Loucy (cell line): ENCODE results near the gene DEFB127.
"Not testable (repeated sequence)": the region's sequence is repeated elsewhere in the genome, so short reads cannot be mapped to it uniquely, and the experiment has no call there.

Experiments
- H2AFZ ChIP-seq: fragments of 200-600 bp; sonication (generic); 2 replicates; pipeline ENCODE4 v1.6.0; 2016; ENCODE audit warnings: antibody characterized with exemption, mild to moderate bottlenecking, low read length, moderate library complexity
- H3F3A ChIP-seq: fragments of 200-600 bp; 2 replicates; pipeline ENCODE4 v1.6.0; 2016; ENCODE audit warnings: antibody characterized with exemption, low read depth, mild to moderate bottlenecking
- H3K27me3 ChIP-seq: fragments of 200-600 bp; sonication (generic); 2 replicates; pipeline ENCODE4 v1.6.1; 2014; ENCODE audit warnings: low read length, mild to moderate bottlenecking; ENCODE audit not compliant: insufficient read depth, poor library complexity, severe bottlenecking
- H3K36me3 ChIP-seq: fragments of 200-600 bp; sonication (generic); 2 replicates; pipeline ENCODE4 v1.6.1; 2016; ENCODE audit warnings: low read length; ENCODE audit not compliant: insufficient read depth
- H3K4me1 ChIP-seq: fragments of 200-600 bp; sonication (generic); 2 replicates; pipeline ENCODE4 v1.5.1; 2014; ENCODE audit warnings: low read length, mild to moderate bottlenecking; ENCODE audit not compliant: insufficient read depth, poor library complexity, severe bottlenecking
- H3K4me2 ChIP-seq: fragments of 200-600 bp; sonication (generic); 2 replicates; pipeline ENCODE4 v1.6.0; 2014; ENCODE audit warnings: antibody characterized with exemption, low read length, low read depth, mild to moderate bottlenecking; ENCODE audit not compliant: poor library complexity, severe bottlenecking
- H3K4me3 ChIP-seq: fragments of 200-600 bp; sonication (generic); 2 replicates; pipeline ENCODE4 v1.5.1; 2014; ENCODE audit warnings: low read length, mild to moderate bottlenecking, mixed read lengths; ENCODE audit not compliant: poor library complexity, severe bottlenecking
- H3K79me2 ChIP-seq: fragments of 200-600 bp; sonication (generic); 2 replicates; pipeline ENCODE4 v1.6.1; 2014; ENCODE audit warnings: low read length; ENCODE audit not compliant: insufficient read depth
- H3K9ac ChIP-seq: fragments of 200-600 bp; sonication (generic); 2 replicates; pipeline ENCODE4 v1.6.0; 2014; ENCODE audit warnings: mild to moderate bottlenecking, low read depth, low read length, moderate library complexity; ENCODE audit not compliant: poor library complexity, severe bottlenecking
- H3K9me2 ChIP-seq: fragments of 200-600 bp; sonication (generic); replicated peaks from 2 replicates; pipeline ENCODE4 v1.6.1; 2016; ENCODE audit warnings: low read depth, low read length, mixed read lengths
- H3K9me3 ChIP-seq: fragments of 200-600 bp; sonication (generic); 2 replicates; pipeline ENCODE4 v1.6.1; 2014; ENCODE audit warnings: mild to moderate bottlenecking, antibody characterized with exemption, low read length, low read depth; ENCODE audit not compliant: insufficient read depth
- H4K20me1 ChIP-seq: fragments of 200-600 bp; sonication (generic); 2 replicates; pipeline ENCODE4 v1.6.0; 2014; ENCODE audit warnings: antibody characterized with exemption, low read length, mild to moderate bottlenecking; ENCODE audit not compliant: insufficient read depth, poor library complexity, severe bottlenecking
- CTCF ChIP-seq: fragments of 200-600 bp; sonication (generic); conservative IDR thresholded peaks from 2 replicates; pipeline ENCODE4 v1.5.1; 2014; ENCODE audit warnings: mild to moderate bottlenecking, antibody characterized with exemption, low read length
- EZH2phosphoT487 ChIP-seq: fragments of 200-600 bp; IDR thresholded peaks from 2 replicates; pipeline ENCODE4 v1.6.1; 2018; ENCODE audit warnings: antibody characterized with exemption, mild to moderate bottlenecking, moderate library complexity, borderline replicate concordance

DEFB127 gene

GRCh38 chr20:157154-157553 lies at the start of gene DEFB127:
TSS of gene DEFB127 (plus strand) at chr20:157454. CDS start at chr20:157545, 91 bp downstream.
- Histone ChIP-seq H3K27me3 (no peaks in the 10 kb centered on the region), H3K9ac (no peak within 1 kb of the TSS), H3K9me2 (no peaks in the 10 kb centered on the region), H3K79me2 (no peaks in the 10 kb centered on the region), H4K20me1 (no peaks in the 10 kb centered on the region), H2AFZ (no peak within 1 kb of the TSS), H3K36me3 (no peaks in the 10 kb centered on the region), H3K4me3 (no peak within 1 kb of the TSS), H3K4me1 (no peaks in the 10 kb centered on the region), H3K4me2 (no peak within 1 kb of the TSS), H3K9me3 (no peaks in the 10 kb centered on the region), H3F3A (no peaks in the 10 kb centered on the region)
- TF ChIP-seq EZH2phosphoT487 = no peak
- no peak for TF ChIP-seq CTCF

- H3K36me3 ChIP-seq = no peaks in the 10 kb centered on the region
- H3K27me3 ChIP-seq = no peaks in the 10 kb centered on the region
- H3K9ac ChIP-seq = no peak overlapping the region
- H3K4me2 ChIP-seq = no peak overlapping the region
- no peaks in the 10 kb centered on the region for H3K79me2 ChIP-seq
- TF ChIP-seq CTCF (no peak), EZH2phosphoT487 (no peak)
- no peak overlapping the region for H2AFZ ChIP-seq
- no peak overlapping the region for H3K4me3 ChIP-seq
- no peaks in the 10 kb centered on the region for H3K9me2 ChIP-seq
- H4K20me1 ChIP-seq = no peaks in the 10 kb centered on the region
- H3K4me1 ChIP-seq = no peaks in the 10 kb centered on the region
- H3K9me3 ChIP-seq = peaks cover 26% of the 10 kb centered on the region; the same call in 1 of the 2 replicates
- H3F3A ChIP-seq = no peaks in the 10 kb centered on the region
Measured at GRCh38 chr20:112396-112795, 44.9 kb upstream of the DEFB127 start.

GRCh38 chr20:117518-117917 lies 39.7 kb upstream of the DEFB127 start:
- Histone ChIP-seq H3K79me2 (no peaks in the 10 kb centered on the region), H3K4me3 (no peak overlapping the region), H4K20me1 (no peaks in the 10 kb centered on the region), H3F3A (no peaks in the 10 kb centered on the region), H3K9me2 (no peaks in the 10 kb centered on the region), H3K9me3 (peaks cover 35% of the 10 kb centered on the region; the same call in 1 of the 2 replicates), H3K4me2 (no peak overlapping the region), H2AFZ (no peak overlapping the region), H3K9ac (no peak overlapping the region), H3K27me3 (no peaks in the 10 kb centered on the region), H3K36me3 (no peaks in the 10 kb centered on the region), H3K4me1 (no peaks in the 10 kb centered on the region)
- no peak for TF ChIP-seq EZH2phosphoT487
- no peak for TF ChIP-seq CTCF

GRCh38 chr20:129786-130323 lies 27.4 kb upstream of the DEFB127 start:
- not testable (repeated sequence) for H3K9ac ChIP-seq, H4K20me1 ChIP-seq, H3K27me3 ChIP-seq, H3K9me2 ChIP-seq, H3K79me2 ChIP-seq, H3F3A ChIP-seq, H3K4me1 ChIP-seq, H2AFZ ChIP-seq, H3K9me3 ChIP-seq, H3K4me3 ChIP-seq, H3K36me3 ChIP-seq, H3K4me2 ChIP-seq
